HCT116 (cell line): ENCODE measurements around the gene GRSF1. TPM values are rescaled to one million over a fixed set of nuclear protein-coding genes. Genes with fewer than 3 reads are reported as not detected.

Experiments
- ATAC-seq: fragments of 200-7000 bp; cut with Tn5 transposase; 2 replicates; pipeline ENCODE4 v1.9.1; 2020; ENCODE audit warnings: mild to moderate bottlenecking, moderate library complexity
- Bru-seq: library from RNA; stranded (reverse); fragments of 400-500 nt; gene quantifications from one replicate; lab custom pipeline; 2021; lab: Mats Ljungman, UMichigan
- BruChase-seq, 2 experiments: library from RNA; stranded (reverse); fragments of 400-500 nt; gene quantifications; one replicate each; lab custom pipeline; 2021; lab: Mats Ljungman, UMichigan
- BruUV-seq: library from RNA; stranded (reverse); fragments of 400-500 nt; replicated peaks from 2 replicates; lab custom pipeline; 2021; lab: Mats Ljungman, UMichigan
- CTCF ChIA-PET: fragments of 300-600 bp; sonication (Branson Sonifier 250); formaldehyde crosslinking; loops from one replicate; lab custom pipeline; 2021; ENCODE audit warnings: antibody characterized with exemption; lab: Charles Lee
- POLR2A ChIA-PET: fragments of 300-600, 350-600 bp; sonication (Branson Sonifier 250); formaldehyde crosslinking; loops from one replicate; lab custom pipeline; 2021; ENCODE audit warnings: antibody characterized with exemption; lab: Charles Lee
- RAD21 ChIA-PET, 2 experiments: fragments of 300-600 bp; sonication (Branson Sonifier 250); formaldehyde crosslinking; loops; one replicate each; lab custom pipeline; 2023; ENCODE audit warnings: low total read pairs in 2 of 2; ENCODE audit not compliant: uncharacterized antibody in 2 of 2, unreplicated experiment in 2 of 2, low non-redundant PET in 1 of 2; lab: Charles Lee
- DNase-seq: peaks from one replicate; pipeline ENCODE4 v3.0.0-alpha.2; 2010; ENCODE audit warnings: low read depth, low spot score
- H2AFZ ChIP-seq: fragments of 200-600 bp; shearing (Covaris generic), sonication (generic); 2 replicates; pipeline ENCODE4 v1.6.1; 2017; ENCODE audit warnings: low read depth, mixed run types, mixed read lengths, antibody characterized with exemption, low read length; ENCODE audit not compliant: poor library complexity, severe bottlenecking
- H3K27ac ChIP-seq: 2 replicates; pipeline ENCODE4 v1.5.1; 2012; ENCODE audit warnings: low read depth, low read length
- H3K27me3 ChIP-seq: fragments of 200-600 bp; sonication (generic); 2 replicates; pipeline ENCODE4 v1.6.1; 2016; ENCODE audit warnings: mixed run types, low read length, mixed read lengths; ENCODE audit not compliant: insufficient read depth
- H3K36me3 ChIP-seq, 2 experiments: fragments of 200-500 bp in 1 of 2; fragments of 200-600 bp in 1 of 2; sonication (Bioruptor generic) in 1 of 2; sonication (generic) in 1 of 2; 2 replicates each; pipeline versions ENCODE4 v1.5.1 to v1.6.1; 2014 to 2016; ENCODE audit warnings: low read length in 2 of 2, inconsistent platforms in 1 of 2, mixed read lengths in 1 of 2, mixed run types in 1 of 2; ENCODE audit not compliant: insufficient read depth in 2 of 2, control insufficient read depth in 1 of 2
- H3K4me1 ChIP-seq, 2 experiments: fragments of 200-600 bp in 1 of 2; sonication (generic) in 1 of 2; 2 replicates each; pipeline versions ENCODE4 v1.5.1 to v1.6.1; 2012 to 2017; ENCODE audit warnings: low read length in 2 of 2, inconsistent platforms in 1 of 2, mild to moderate bottlenecking in 1 of 2, mixed read lengths in 1 of 2, mixed run types in 1 of 2, moderate library complexity in 1 of 2; ENCODE audit not compliant: insufficient read depth in 2 of 2, control insufficient read depth in 1 of 2
- H3K4me2 ChIP-seq: fragments of 200-600 bp; sonication (generic); 2 replicates; pipeline ENCODE4 v1.6.1; 2017; ENCODE audit warnings: mixed run types, low read length, mixed read lengths
- H3K4me3 ChIP-seq, 2 experiments: fragments of 200-600 bp in 1 of 2; sonication (generic) in 1 of 2; replicated peaks in 1 of 2; 2 replicates each; pipeline ENCODE4 v1.5.1; 2011 to 2016; ENCODE audit warnings: low read length in 2 of 2, control low read depth in 1 of 2, low read depth in 1 of 2, mild to moderate bottlenecking in 1 of 2, mixed read lengths in 1 of 2, mixed run types in 1 of 2
- H3K79me2 ChIP-seq: fragments of 200-600 bp; sonication (generic); 2 replicates; pipeline ENCODE4 v1.6.1; 2017; ENCODE audit warnings: mild to moderate bottlenecking, mixed run types, low read length, moderate library complexity, mixed read lengths; ENCODE audit not compliant: insufficient read depth
- H3K9ac ChIP-seq: fragments of 200-600 bp; sonication (generic); 2 replicates; pipeline ENCODE4 v1.6.1; 2016; ENCODE audit warnings: low read length, mixed read lengths
- H3K9me2 ChIP-seq: fragments of 200-600 bp; sonication (generic), shearing (Covaris generic); 2 replicates; pipeline ENCODE4 v1.6.1; 2017; ENCODE audit warnings: mixed run types, mild to moderate bottlenecking, moderate library complexity; ENCODE audit not compliant: insufficient read depth
- H3K9me3 ChIP-seq, 2 experiments: fragments of 200-500 bp in 1 of 2; fragments of 200-600 bp in 1 of 2; sonication (Bioruptor generic) in 1 of 2; sonication (generic) in 1 of 2; 2 replicates each; pipeline ENCODE4 v1.6.1; 2014 to 2017; ENCODE audit warnings: low read length in 2 of 2, mixed read lengths in 2 of 2, inconsistent platforms in 1 of 2, low read depth in 1 of 2, mild to moderate bottlenecking in 1 of 2, mixed run types in 1 of 2, moderate library complexity in 1 of 2; ENCODE audit not compliant: control insufficient read depth in 1 of 2, insufficient read depth in 1 of 2
- H4K20me1 ChIP-seq: fragments of 200-600 bp; sonication (generic), shearing (Covaris generic); 2 replicates; pipeline ENCODE4 v1.6.1; 2017; ENCODE audit warnings: mixed run types, mild to moderate bottlenecking, moderate library complexity; ENCODE audit not compliant: insufficient read depth
- ELF1 ChIP-seq: IDR thresholded peaks from 2 replicates; pipeline ENCODE4 v1.6.1; 2012; ENCODE audit warnings: low read depth, borderline replicate concordance
- FOSL1 ChIP-seq: IDR thresholded peaks from 2 replicates; pipeline ENCODE4 v1.6.1; 2012; ENCODE audit warnings: low read depth
- POLR2A ChIP-seq: IDR thresholded peaks from 2 replicates; pipeline ENCODE4 v1.7.0; 2011; ENCODE audit warnings: borderline replicate concordance; ENCODE audit not compliant: insufficient read depth, insufficient read length; ENCODE audit errors: extremely low read depth
- POLR2AphosphoS5 ChIP-seq: IDR thresholded peaks from 2 replicates; pipeline ENCODE4 v1.6.1; 2011; ENCODE audit warnings: mild to moderate bottlenecking, low read depth, low read length, moderate library complexity
- SIN3A ChIP-seq: IDR thresholded peaks from 2 replicates; pipeline ENCODE4 v1.6.1; 2012; ENCODE audit warnings: low read depth
- SRF ChIP-seq: IDR thresholded peaks from 2 replicates; pipeline ENCODE4 v1.6.1; 2012; ENCODE audit warnings: low read depth
- TCF7L2 ChIP-seq: IDR thresholded peaks from 2 replicates; pipeline ENCODE4 v1.7.0; 2011; ENCODE audit warnings: borderline replicate concordance, inconsistent platforms; ENCODE audit not compliant: insufficient read depth, insufficient read length; ENCODE audit errors: extremely low read depth
- YY1 ChIP-seq: IDR thresholded peaks from 2 replicates; pipeline ENCODE4 v1.6.1; 2011; ENCODE audit warnings: low read length, low read depth, moderate library complexity, mild to moderate bottlenecking; ENCODE audit not compliant: insufficient replicate concordance; ENCODE audit errors: extremely low read depth
- ZFX ChIP-seq: fragments of 450-650 bp; IDR thresholded peaks from 2 replicates; pipeline ENCODE4 v1.6.1; 2017
- ZNF274 ChIP-seq: fragments of 200-500 bp; sonication (Bioruptor generic); IDR thresholded peaks from 2 replicates; pipeline ENCODE4 v1.6.1; 2014; ENCODE audit warnings: mild to moderate bottlenecking, low read depth, low read length, inconsistent platforms
- intact Hi-C: fragments of 100-400 bp; cut with micrococcal nuclease; formaldehyde crosslinking; loops from 2 replicates; pipeline ENCODE4 v1.10.0; 2022
- long read RNA-seq: library from polyadenylated mRNA; unstranded; transcript quantifications from one replicate; pipeline ENCODE4 v2.0.0, GENCODE V29; 2021; ENCODE audit not compliant: unreplicated experiment
- polyA plus RNA-seq: library from polyadenylated mRNA; unstranded; fragments of >200 nt; gene quantifications from 2 replicates; pipeline ENCODE4 v1.2.1, GENCODE V29; 2012; ENCODE audit warnings: missing spikeins
- total RNA-seq: library from RNA; stranded (reverse); gene quantifications from one replicate; pipeline ENCODE4 v1.2.1, GENCODE V29; 2021; ENCODE audit not compliant: unreplicated experiment
- TF ChIP-seq, protein P1 (sequence below): IDR thresholded peaks from 2 replicates; pipeline ENCODE4 v1.6.1; 2012
- TF ChIP-seq, protein P2 (sequence below): IDR thresholded peaks from 2 replicates; pipeline ENCODE4 v1.6.1; 2012

The GRSF1 gene, protein sequence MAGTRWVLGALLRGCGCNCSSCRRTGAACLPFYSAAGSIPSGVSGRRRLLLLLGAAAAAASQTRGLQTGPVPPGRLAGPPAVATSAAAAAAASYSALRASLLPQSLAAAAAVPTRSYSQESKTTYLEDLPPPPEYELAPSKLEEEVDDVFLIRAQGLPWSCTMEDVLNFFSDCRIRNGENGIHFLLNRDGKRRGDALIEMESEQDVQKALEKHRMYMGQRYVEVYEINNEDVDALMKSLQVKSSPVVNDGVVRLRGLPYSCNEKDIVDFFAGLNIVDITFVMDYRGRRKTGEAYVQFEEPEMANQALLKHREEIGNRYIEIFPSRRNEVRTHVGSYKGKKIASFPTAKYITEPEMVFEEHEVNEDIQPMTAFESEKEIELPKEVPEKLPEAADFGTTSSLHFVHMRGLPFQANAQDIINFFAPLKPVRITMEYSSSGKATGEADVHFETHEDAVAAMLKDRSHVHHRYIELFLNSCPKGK
- total RNA-seq = 131 TPM
- 80.9 and 102 TPM in 2 replicates for polyA plus RNA-seq
- Bru-seq, nascent RNA = percentile 94 among the genes with signal in this experiment
- BruChase-seq, experiment 1, labeled RNA remaining after a 6-hour chase = percentile 98 among the genes with signal in this experiment
- percentile 95 among the genes with signal in this experiment for BruChase-seq, experiment 2, labeled RNA remaining after a 2-hour chase
- long read RNA-seq, full-length matches to known transcripts = 419 of 477 reads
- long read RNA-seq, partial matches to known transcripts = 20 of 477 reads
- long read RNA-seq, other reads (novel, unspliced or antisense) = 38 of 477 reads

DNA sequence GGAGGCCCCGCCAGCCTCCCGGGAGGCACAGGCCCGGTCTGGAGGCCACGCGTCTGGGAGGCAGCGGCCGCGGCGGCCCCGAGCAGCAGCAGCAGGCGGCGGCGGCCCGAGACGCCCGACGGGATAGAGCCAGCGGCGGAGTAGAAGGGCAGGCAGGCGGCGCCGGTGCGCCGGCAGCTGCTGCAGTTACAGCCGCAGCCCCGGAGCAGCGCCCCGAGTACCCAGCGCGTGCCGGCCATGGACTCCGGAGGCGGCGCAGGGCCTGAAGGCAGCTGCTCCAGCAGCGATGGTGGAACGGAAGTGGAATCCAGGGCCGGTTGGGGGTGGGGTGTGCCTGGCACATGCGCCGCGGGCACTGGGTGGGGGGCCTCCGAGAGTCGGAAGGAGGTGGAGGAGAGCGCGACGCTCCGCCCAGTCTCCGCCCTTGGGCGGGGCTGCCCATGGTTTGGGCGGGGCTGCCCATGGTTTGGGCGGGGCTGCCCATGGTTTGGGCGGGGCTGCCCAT lies at the start of gene GRSF1:
TSS of gene GRSF1 (minus strand) at position 302 of the 505 bp plus-strand sequence. CDS start at position 239, 63 bp downstream.
- RAD21 ChIA-PET = no interaction called here
- BruUV-seq = no TSS peak
- Histone ChIP-seq H3K79me2 (peaks cover 50% of the 10 kb centered on the region), H3K4me3 (peak within 1 kb of the TSS; percentile 91 to 98), H3K9ac (peak within 1 kb of the TSS; percentile 96), H3K9me3 (no peaks in the 10 kb centered on the region), H3K9me2 (no peaks in the 10 kb centered on the region), H3K36me3 (peaks cover 7 to 13% of the 10 kb centered on the region in 2 experiments; a peak in 2 of 4 replicates), H3K27me3 (no peaks in the 10 kb centered on the region), H2AFZ (peak within 1 kb of the TSS; percentile 68), H3K27ac (peak within 1 kb of the TSS; percentile 97), H3K4me2 (peak within 1 kb of the TSS; percentile 96), H3K4me1 (peaks cover 3 to 15% of the 10 kb centered on the region in 2 experiments; a peak in 3 of 4 replicates), H4K20me1 (peaks cover 13% of the 10 kb centered on the region; the same call in 1 of the 2 replicates)
- intact Hi-C loops = loop anchor here (2.0 to 5.0 kb wide), 3 partner anchors 63 to 153 kb away; partner anchors contain the start of genes DCK, MOB1B and UTP3
- DNase-seq (peak; percentile 82), ATAC-seq (peak; percentile 90)
- POLR2A ChIA-PET = interaction anchor here (0.8 kb wide), 1 partner anchor 154 kb away, joined by 3 read pairs; the partner anchor contains the start of gene DCK
- CTCF ChIA-PET = interaction anchor here (0.7 kb wide), 1 partner anchor 83 kb away, joined by 6 read pairs; no protein-coding TSS in a partner anchor
- peak; percentile 76 for TF ChIP-seq YY1
- TF ChIP-seq, protein P1, sequence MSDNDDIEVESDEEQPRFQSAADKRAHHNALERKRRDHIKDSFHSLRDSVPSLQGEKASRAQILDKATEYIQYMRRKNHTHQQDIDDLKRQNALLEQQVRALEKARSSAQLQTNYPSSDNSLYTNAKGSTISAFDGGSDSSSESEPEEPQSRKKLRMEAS = peak; percentile 82
- TF ChIP-seq ELF1 = no peak; the same call in 1 of the 2 replicates
- peak; percentile 4 for TF ChIP-seq TCF7L2
- TF ChIP-seq FOSL1 = no peak
- TF ChIP-seq ZNF274 = no peak
- TF ChIP-seq SRF = no peak
- peak; percentile 75; the same call in 1 of the 2 replicates for TF ChIP-seq SIN3A
- TF ChIP-seq, protein P2, sequence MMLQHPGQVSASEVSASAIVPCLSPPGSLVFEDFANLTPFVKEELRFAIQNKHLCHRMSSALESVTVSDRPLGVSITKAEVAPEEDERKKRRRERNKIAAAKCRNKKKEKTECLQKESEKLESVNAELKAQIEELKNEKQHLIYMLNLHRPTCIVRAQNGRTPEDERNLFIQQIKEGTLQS = no peak
- TF ChIP-seq POLR2A = peak; percentile 73
- TF ChIP-seq ZFX = peak; percentile 88
- peak; percentile 94 for TF ChIP-seq POLR2AphosphoS5
